HG03108 (cell line): ENCODE measurements around the gene IMP4.
"Not testable (repeated sequence)": the region's sequence is repeated elsewhere in the genome, so short reads cannot be mapped to it uniquely, and the experiment has no call there.

Source experiments
- ATAC-seq: cut with Tn5 transposase; IDR thresholded peaks from one replicate; pipeline ENCODE4 v1.9.1; 2021; ENCODE audit warnings: moderate library complexity; ENCODE audit not compliant: unreplicated experiment

The IMP4 gene, protein sequence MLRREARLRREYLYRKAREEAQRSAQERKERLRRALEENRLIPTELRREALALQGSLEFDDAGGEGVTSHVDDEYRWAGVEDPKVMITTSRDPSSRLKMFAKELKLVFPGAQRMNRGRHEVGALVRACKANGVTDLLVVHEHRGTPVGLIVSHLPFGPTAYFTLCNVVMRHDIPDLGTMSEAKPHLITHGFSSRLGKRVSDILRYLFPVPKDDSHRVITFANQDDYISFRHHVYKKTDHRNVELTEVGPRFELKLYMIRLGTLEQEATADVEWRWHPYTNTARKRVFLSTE

DNA sequence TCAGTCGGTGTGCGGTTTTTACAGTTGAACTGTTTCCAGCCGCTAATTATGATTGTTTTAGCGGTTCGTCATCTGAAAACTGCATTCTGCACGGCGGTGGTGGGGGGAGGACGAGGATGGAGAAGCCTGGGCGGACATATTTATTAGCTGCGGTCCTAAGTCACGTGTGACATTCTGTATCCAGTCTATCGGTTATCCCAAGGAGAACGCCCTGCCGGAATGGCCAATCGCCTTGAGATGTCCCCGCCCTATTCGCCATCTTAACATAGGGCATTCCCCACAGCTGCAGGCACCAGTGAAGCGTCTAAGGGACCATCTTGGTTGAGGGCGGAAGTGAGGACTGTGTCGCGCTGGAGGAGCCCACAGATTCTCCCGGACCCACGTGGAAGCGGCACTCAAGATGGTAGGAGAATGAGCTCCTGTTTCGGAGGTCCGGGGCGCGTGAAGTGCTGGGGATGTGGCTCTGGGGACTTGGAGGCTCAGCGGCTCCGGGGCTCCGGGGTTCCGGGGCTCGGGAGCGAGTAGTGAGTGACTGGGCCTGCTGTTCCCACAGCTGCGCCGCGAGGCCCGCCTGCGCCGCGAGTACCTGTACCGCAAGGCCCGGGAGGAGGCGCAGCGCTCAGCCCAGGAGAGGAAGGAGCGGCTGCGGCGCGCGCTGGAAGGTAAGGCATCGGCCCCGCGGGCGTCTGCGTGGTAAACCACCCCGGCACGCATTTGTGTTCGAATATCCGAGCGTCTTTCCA is at the start of gene IMP4:
Gene IMP4, plus strand, starts transcription at position 365 of the 743 bp plus-strand sequence. Its CDS starts 36 bp downstream, at position 401.
- peak; percentile 78 for ATAC-seq

DNA sequence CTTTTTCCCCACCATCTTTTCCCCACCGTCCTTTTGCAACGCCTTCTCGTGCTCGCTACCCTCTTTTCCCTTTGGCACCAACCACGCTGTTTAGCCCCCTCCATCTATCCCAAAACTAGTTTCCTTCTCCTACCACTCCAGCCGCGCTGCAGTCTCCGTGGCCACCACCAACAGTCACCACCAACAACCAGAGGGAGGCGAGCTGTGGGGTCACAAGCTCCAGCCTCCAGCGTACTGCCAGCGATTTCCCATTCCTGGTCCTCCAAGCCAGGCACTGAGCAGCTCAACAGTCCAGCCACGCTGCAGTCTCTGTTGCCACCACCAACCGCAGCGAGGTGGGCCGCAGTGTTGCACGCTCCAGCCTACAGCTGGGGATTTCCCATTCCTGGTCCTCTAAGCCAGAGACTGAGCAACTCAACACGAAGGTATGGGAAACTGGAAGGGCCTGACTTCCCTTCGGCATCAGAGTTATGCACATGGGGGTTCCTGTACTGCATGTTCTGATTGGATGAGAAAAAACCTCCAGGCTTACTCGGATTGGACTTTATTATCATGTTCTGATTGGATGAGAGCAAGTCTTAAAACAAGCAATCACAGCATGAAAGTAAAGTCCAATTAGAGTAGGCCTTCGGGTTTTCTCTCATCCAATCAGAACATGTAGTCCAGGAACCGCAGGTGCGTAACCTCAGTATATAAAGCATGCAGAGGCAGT is 42.3 kb upstream of the IMP4 start:
- no peak for ATAC-seq

DNA sequence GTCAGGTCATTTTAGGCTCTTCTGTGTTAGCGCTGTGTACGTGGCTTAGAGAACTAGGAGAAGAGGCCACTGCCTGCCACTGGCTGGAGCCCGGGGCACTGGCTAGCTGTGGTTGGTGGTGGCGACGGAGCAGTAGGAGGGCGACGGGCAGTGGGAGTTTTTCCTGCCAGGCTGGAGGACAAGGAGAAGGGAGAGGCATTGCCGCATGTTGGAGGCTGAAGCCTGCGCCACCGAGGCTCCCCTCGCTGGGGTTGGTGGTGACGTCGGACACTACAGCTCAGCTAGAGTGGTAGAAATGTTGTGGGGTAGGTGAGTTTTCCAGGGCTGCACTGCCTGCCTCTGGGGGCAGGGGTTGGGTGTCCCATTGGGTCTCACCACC is 41.7 kb upstream of the IMP4 start:
- no peak for ATAC-seq

DNA sequence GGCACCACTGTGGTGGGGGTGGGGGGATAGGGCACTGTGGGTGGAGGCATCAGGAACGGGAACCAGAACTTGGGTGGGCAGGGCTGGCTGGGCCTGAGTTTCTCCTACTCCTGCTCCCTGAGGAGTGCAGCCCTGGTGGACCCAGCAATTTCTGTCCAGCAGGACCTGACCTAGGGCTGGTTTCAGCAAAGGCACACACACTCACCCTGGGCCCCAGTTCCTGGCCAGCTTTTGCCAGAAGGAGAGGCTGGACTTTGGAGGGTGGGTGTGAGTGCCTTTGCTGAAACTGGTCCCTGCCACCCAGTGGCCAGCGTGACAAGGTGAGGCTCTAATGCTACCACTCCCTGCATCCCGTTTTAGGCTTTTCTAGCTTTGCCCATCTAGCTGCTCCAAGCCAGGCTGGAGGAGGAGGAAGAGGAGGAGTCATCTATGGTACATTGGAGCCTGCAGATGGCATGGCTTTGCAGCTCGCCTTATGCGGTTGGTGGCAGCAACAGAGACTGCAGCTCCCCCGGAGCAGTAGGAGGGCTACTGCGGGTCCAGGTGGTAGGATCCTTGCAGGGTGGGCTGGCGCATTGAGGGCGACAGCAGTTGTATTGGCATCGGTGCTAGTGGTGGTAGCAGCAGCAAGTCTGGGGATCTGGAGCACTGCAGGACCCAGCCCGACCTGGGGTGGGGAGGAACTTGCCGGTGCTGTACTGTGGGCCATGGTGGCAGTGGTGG is 40.4 kb upstream of the IMP4 start:
- ATAC-seq = no peak

DNA sequence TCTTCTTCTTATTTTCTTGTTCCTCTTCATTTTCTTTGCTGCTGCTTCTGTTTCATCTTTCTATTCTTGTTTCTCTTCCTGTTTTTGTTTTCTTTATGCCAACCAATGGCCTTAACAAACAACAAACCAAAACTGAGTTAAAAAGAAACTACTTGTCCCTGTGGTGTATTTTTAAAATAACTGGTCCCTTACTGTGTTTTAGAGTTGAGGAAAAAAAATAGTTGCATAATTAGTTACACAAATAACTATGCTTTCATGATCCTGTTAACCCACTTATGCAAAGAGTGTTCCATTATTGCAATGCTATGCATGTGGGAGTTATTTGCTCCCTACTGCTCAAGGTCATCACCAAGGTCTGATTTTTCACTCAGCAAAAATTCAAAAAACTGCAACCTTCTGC is 39.5 kb upstream of the IMP4 start:
- ATAC-seq = peak; percentile 68

DNA sequence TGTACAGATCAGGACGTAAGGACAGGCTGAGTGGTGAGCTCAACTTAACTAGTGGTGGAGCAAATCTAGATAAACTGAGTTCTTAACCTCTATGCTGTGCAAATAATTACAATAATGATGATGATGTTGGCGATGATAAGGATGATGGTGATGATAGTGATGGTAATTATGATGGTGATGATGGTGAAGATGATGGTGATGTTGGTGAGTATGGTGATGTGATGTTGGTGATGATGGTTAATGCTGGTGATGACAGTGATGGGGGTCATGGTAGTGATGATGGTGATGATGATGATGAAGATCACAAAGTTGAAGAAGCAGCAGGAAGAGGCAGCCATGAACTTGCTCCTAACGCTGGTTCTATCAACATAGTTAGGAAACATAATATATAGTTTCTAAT is 38.0 kb upstream of the IMP4 start:
- ATAC-seq = no peak

DNA sequence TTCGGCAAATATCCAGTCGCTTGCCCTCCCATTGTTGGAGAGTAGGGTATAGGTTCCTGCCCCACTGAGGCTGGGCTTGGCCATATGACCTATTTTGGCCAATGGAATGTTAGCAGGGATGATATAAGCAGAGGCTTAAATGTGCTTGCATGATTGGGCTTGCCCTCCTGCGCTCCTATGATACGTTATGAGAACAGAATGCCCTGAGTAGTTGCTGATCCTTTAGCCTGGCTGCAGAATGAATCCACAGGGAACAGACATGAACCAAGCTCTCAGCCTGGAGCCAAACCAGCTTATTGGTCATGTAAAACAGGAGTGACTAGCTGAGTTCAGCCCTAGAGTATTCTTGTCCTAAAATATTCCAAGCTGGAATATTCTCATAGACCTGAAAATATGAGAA is 34.8 kb upstream of the IMP4 start:
- no peak for ATAC-seq

DNA sequence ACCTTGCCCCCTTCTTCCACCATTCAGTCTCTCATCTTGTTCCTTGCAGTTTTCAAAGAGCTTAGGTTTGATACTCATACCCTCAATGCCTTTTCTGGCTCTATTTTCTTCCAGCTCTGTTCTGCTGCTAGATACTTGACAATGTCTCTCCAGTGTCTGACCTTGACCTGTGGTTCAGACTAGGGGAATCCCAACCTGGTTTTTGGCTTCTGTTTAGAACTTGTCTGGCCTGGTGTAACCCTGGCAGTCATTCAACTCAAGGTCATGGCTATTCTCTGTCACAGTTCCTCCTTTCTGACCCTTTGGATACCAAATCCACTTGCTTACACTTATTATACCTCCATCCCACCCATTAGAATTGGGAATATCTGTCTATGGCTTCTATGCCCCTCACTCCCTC is 31.8 kb upstream of the IMP4 start:
- no peak for ATAC-seq

DNA sequence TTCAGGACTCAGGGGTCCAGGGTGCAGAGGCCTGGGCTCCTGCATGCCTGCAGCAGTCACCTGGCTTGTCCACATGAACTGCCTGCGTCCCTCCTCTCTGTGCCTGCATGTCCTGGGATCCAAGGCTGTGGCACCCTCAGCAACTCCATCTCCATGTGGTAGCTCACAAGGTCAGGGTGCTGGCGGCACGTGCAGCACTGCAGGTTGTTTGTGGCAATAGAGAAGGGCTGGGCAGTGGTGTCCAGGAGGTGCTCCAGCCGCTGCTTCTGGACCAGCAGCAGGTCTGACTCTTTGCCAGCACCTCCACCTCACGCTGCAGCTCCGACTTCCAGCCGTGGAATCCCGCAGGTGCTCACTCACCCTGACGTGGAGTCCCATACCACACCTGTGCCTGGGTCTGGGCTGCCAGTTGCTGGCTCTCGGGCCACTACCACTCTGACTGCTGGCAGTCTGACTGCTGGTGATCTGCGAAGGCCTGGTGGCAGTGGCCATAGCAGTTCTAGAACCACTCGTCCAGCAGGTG is 28.8 kb upstream of the IMP4 start:
- no peak for ATAC-seq

DNA sequence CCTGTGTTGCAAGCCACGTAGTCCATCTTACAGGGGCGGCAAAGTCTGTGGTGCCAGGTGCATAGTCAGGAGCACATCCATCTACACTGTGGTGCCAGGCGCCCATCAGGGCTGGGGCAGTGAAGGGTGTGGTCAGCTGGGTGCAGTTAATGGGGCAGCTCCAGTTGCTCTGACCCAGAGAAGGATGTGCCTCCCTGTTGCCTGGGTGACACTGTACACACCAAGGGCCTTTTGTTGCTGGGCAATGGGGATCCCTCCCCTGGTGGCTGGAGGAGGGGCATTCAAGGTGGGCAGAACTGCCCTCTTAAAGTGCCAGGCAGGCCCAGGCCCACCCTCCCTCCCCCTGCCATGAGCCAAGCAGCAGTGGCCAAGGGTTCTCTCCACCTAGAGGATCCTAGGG is 28.3 kb upstream of the IMP4 start:
- no peak for ATAC-seq

DNA sequence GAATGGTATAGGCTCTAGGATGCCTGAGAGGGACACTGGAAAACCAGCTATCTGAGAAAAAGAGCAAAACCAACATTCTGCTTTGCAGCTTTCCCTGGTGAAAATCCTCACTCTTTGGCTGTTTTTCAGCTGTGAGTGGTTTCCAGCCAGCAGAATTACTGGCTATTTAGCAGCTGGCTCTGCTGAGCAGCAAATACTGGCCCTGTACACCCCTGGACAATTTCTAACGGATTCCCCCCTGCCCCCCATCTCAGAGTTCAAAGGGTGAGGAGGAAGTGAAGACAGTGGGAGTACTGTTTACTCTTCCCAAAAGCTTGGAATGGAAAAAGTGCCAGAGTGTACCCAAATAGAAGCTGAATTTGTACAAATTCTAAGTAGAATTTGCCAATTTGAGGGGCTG is 26.1 kb upstream of the IMP4 start:
- no peak for ATAC-seq

DNA sequence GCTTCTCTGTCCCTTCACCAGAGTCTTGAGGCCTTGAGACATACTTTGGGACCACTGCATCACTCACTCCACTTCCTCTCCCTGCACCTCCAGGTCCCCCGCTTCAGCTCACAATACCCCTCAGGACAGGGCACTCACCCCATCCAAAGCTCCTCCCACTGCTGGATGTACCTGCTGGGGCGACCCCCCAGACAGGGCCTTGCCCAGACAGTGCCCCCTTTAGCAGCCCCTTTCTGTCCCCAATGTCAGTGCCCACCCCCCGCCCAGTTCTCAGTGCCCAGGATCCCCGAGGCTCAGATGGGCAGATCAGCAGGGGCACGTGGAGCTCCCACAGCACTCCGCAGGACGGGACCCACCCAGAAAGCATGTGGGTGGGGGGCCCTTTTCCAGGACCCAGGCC is 23.8 kb upstream of the IMP4 start:
- no peak for ATAC-seq

DNA sequence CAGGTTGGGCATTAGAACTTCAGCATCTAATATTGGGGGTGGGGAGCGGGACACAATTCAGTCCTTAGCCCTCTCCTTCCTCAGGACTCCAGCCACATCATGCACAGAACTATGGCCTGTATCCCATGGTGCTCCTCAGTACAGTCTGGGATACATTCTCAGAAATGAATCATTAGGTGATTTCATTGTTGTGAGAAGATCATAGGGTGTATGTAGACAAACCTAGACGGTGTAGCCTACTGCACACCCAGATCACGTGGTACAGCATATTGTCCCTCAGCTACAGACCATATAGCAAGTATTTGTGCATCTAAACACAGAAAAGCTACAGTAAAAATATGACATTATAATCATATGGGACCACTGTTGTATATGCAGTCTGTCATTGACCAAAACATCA is 23.2 kb upstream of the IMP4 start:
- no peak for ATAC-seq

DNA sequence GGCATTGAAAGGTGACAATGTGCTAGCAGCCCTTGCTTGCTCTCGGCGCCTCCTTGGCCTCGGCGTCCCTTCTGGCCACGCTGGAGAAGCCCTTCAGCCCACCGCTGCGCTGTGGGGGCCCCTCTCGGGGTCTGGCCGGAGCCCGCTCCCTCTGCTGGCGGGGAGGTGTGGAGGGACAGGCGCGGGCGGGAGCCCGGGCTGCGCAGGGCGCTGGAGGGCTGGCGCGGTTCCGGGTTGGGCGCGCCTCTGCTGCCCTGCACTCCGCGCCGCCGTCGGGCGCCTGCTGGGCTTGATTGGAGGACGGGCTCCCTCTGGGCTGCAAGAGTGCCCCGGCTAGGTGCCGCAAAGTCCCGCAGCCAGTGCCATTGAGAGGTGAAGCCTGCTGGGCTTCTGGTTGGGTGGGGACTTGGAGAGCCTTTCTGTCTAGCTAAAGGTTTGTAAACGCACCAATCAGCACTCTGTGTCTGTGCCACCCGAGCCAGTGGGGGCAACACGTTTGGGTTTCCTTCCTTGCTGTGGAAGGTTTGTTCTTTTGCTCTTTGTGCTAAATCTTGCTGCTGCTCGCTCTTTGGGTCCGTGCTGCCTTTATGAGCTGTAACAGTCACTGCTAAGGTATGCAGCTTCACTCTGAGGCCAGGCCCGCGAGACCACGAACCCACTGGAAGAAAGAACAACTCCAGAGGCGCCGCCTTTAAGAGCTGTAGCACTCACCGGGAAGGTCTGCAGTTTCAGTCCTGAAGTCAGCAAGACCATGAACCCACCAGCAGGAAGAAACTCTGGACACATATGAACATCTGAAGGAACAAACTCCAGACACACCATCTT is 14.8 kb upstream of the IMP4 start:
- no peak for ATAC-seq

DNA sequence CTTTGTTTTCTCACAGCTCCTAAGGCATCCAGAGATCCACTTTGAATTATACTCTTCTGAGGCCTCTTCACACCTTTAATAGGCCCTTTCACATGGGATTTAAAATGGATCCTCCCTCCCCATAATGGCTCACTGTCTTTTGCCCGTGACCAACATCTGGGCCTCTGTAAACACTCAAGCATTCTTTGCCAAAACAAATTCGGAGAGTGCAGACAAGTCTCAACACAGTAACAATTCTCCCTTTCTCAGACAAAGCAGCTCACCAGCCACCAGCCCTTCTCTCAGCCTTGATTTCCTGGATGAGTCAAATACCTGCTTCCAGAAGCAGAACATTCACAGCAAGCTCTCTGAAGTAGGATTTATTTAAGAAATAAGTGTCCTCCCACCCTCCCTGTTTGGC is 14.0 kb upstream of the IMP4 start:
- ATAC-seq = no peak

DNA sequence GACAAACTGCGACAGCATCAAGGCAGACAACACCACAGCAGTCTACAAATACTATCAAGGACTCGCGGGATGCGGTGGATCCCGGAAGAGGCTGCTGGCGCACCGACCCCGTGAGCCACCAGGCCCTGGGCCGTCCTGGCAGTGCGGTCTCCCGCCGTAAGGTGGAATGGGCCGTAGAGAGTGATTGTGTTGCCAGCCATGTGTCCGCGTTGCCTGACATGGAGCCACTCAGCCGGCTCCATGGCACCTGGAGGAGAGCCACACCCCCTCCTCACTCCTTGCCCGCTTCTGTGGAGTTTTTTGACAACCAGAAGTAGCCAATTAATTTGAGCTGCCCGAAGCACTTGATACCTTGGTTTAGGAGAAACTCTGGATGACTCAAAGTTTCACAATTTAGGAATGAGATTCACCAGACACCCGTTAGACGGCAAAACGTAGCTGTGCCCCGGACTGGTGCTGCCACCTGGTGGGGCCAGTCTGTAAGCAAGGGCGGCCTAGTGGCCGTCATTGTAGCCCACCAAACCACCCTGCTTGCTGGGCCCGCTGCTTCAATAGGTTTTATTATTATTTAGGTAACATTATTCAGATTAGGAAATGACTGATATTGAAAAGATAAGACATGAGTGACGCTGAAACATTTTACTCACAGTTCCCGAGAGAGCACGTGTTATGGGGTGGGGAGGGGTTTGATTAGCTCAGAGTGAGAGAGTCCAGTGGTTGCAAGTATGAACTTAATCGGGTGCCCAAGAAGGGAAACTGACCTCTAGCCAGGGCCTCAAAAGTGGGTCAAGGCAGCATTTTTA is 10.2 kb upstream of the IMP4 start:
- ATAC-seq = peak; percentile 75

DNA sequence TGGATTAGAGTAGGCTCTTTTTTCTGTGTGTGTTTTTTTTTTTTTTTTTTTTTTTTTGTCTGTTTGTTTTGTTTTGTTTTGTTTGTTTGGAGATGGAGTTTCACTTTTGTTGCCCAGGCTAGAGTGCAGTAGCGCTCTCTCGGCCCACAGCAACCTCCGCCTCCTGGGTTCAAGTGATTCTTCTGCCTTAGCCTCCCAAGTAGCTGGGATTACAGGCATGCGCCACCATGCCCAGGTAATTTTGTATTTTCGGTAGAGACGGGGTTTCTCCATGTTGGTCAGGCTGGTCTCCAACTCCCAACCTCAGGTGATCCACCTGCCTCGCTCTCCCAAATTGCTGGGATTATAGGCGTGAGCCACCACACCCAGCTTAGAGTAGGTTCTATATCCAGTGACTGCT is 9.4 kb upstream of the IMP4 start:
- not testable (repeated sequence) for ATAC-seq

DNA sequence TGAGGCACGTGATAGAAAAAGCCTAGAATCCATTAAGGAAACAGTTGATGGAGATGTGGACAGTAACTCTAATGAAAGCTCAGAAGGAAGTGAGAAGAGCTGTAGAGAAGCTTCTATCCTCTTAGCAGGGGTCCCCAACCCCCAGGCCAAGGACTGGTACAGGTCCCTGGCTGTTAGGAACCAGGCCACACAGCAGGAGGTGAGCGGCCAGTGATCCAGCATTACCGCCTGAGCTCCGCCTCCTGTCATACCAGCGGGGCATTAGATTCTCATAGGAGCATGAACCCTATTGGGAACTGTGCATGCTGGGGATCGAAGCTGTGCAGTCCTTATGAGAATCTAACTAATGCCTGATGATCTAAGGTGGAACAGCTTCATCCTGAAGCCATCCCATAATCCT is 8.7 kb upstream of the IMP4 start:
- ATAC-seq = no peak

DNA sequence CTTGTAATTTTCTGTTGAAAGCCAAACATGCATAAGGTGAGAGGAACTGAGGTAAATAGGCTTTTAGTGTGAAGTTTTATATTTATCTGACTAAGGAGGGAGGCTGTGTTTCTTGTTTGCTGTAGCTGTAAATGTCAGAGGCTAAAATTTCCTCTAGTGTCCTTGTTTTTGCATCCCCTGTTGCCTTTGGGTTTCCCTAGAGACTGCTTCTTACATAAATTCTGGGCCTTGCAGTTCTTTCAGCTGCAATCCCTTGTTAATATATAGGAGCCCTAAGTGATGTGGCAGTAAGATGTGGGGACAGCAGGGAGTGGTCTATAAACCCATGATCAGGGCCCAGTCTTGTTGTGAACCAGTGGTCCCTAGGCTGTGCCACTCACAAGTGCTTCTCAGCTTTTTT is 7.5 kb upstream of the IMP4 start:
- ATAC-seq = no peak
